ENCODE data around the gene RNFT2.

RNFT2 gene

GRCh38 chr12:116887897-116888296 is 149.8 kb downstream of the RNFT2 start:
- H3K4me1 ChIP-seq (ENCODE audit: control insufficient read depth, insufficient read depth, low read length): no peaks in the 10 kb centered on the region
- H3K36me3 ChIP-seq (ENCODE audit: control insufficient read depth in 2 of 2, insufficient read depth in 1 of 2, low read length in 2 of 2): no peaks in the 10 kb centered on the region
- no peak overlapping the region for H3K4me3 ChIP-seq (ENCODE audit: low read depth, low read length)
- no peak for TF ChIP-seq ZNF112 (tag by site-specific recombination; IDR thresholded peaks at IDR 0.05)
- TF ChIP-seq ZNF132 (tag by site-specific recombination; IDR thresholded peaks at IDR 0.05; ENCODE audit: borderline replicate concordance): no peak
- no peak for TF ChIP-seq ZNF560 (tag by site-specific recombination; IDR thresholded peaks at IDR 0.05; ENCODE audit: borderline replicate concordance)
- TF ChIP-seq ZNF174 (tag by site-specific recombination; IDR thresholded peaks at IDR 0.05): no peak
- TF ChIP-seq ZFP37 (tag by site-specific recombination; IDR thresholded peaks at IDR 0.05): no peak
- TF ChIP-seq ZBTB49 (tag by site-specific recombination; IDR thresholded peaks at IDR 0.05; ENCODE audit: low read depth): no peak
- TF ChIP-seq, protein P1, sequence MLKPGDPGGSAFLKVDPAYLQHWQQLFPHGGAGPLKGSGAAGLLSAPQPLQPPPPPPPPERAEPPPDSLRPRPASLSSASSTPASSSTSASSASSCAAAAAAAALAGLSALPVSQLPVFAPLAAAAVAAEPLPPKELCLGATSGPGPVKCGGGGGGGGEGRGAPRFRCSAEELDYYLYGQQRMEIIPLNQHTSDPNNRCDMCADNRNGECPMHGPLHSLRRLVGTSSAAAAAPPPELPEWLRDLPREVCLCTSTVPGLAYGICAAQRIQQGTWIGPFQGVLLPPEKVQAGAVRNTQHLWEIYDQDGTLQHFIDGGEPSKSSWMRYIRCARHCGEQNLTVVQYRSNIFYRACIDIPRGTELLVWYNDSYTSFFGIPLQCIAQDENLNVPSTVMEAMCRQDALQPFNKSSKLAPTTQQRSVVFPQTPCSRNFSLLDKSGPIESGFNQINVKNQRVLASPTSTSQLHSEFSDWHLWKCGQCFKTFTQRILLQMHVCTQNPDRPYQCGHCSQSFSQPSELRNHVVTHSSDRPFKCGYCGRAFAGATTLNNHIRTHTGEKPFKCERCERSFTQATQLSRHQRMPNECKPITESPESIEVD (tag by site-specific recombination; IDR thresholded peaks at IDR 0.05): peak; percentile 49; the same call in 1 of the 2 replicates
- TF ChIP-seq, protein P2, sequence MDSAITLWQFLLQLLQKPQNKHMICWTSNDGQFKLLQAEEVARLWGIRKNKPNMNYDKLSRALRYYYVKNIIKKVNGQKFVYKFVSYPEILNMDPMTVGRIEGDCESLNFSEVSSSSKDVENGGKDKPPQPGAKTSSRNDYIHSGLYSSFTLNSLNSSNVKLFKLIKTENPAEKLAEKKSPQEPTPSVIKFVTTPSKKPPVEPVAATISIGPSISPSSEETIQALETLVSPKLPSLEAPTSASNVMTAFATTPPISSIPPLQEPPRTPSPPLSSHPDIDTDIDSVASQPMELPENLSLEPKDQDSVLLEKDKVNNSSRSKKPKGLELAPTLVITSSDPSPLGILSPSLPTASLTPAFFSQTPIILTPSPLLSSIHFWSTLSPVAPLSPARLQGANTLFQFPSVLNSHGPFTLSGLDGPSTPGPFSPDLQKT (IDR thresholded peaks at IDR 0.05; ENCODE audit: borderline replicate concordance, low read depth, low read length): no peak
- POLR2A ChIA-PET: no interaction called here
- CTCF ChIA-PET: no interaction called here
- H3K9me3 ChIP-seq (ENCODE audit: control insufficient read depth, insufficient read depth, low read depth, low read length): no peaks in the 10 kb centered on the region
- H3K27ac ChIP-seq (ENCODE audit: extremely low read depth, low read depth, low read length): no peak overlapping the region

DNA sequence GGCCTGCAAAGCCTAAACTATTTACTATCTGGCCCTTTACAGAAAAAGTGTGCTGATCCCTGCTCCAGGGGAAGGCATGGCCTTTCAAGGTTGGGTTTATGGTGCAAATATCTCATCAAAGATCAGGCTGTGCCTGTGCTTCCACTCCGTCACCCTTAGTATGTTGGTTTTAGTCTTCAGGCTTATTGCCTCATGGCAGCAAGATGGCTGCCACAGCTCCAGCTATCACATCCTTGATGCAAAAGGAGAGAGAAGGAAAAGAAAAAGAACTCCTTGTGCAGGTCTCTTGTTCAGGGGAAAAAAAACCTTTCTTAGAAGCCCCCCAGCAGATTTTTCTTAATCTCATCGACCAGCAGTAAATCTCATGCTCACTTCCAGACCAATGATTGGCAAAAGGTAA is 152.2 kb downstream of the RNFT2 start:
- Histone ChIP-seq H3K36me3 (ENCODE audit: control insufficient read depth in 2 of 2, insufficient read depth in 1 of 2, low read length in 2 of 2) (no peaks in the 10 kb centered on the region), H3K9me3 (ENCODE audit: control insufficient read depth, insufficient read depth, low read depth, low read length) (no peaks in the 10 kb centered on the region), H3K4me1 (ENCODE audit: control insufficient read depth, insufficient read depth, low read length) (no peaks in the 10 kb centered on the region), H3K27ac (ENCODE audit: extremely low read depth, low read depth, low read length) (no peak overlapping the region), H3K4me3 (ENCODE audit: low read depth, low read length) (no peak overlapping the region)
- ChIA-PET POLR2A (no interaction called here), CTCF (no interaction called here)
- TF ChIP-seq ZNF175 (tag by site-specific recombination; IDR thresholded peaks at IDR 0.05) (no peak), ZNF221 (tag by site-specific recombination; IDR thresholded peaks at IDR 0.05; ENCODE audit: borderline replicate concordance) (no peak), CTCF (tag by site-specific recombination; IDR thresholded peaks at IDR 0.05) (no peak), ZNF768 (tag by site-specific recombination; IDR thresholded peaks at IDR 0.05) (no peak), ZNF2 (tag by site-specific recombination; IDR thresholded peaks at IDR 0.05) (no peak), ZNF785 (tag by site-specific recombination; IDR thresholded peaks at IDR 0.05) (no peak), ZNF510 (tag by site-specific recombination; IDR thresholded peaks at IDR 0.05; ENCODE audit: insufficient replicate concordance) (no peak), ZNF350 (tag by site-specific recombination; IDR thresholded peaks at IDR 0.05) (no peak), MEIS1 (CRISPR knock-in tag; IDR thresholded peaks at IDR 0.05; ENCODE audit: borderline replicate concordance) (no peak), ZFP3 (tag by site-specific recombination; IDR thresholded peaks at IDR 0.05; ENCODE audit: low read depth) (no peak), ZNF354C (tag by site-specific recombination; IDR thresholded peaks at IDR 0.05; ENCODE audit: borderline replicate concordance, low read depth) (no peak), ZNF211 (tag by site-specific recombination; IDR thresholded peaks at IDR 0.05; ENCODE audit: low read depth) (no peak), TCF7L2 (IDR thresholded peaks at IDR 0.05; ENCODE audit: borderline replicate concordance, low read depth, low read length) (no peak), SETDB1 (IDR thresholded peaks at IDR 0.05; ENCODE audit: insufficient read length, low read length) (peak; percentile 67), ZNF707 (tag by site-specific recombination; IDR thresholded peaks at IDR 0.05) (no peak), ZNF560 (tag by site-specific recombination; IDR thresholded peaks at IDR 0.05; ENCODE audit: borderline replicate concordance) (no peak), SALL2 (tag by site-specific recombination; IDR thresholded peaks at IDR 0.05; ENCODE audit: borderline replicate concordance) (no peak)
- TF ChIP-seq, protein P3, sequence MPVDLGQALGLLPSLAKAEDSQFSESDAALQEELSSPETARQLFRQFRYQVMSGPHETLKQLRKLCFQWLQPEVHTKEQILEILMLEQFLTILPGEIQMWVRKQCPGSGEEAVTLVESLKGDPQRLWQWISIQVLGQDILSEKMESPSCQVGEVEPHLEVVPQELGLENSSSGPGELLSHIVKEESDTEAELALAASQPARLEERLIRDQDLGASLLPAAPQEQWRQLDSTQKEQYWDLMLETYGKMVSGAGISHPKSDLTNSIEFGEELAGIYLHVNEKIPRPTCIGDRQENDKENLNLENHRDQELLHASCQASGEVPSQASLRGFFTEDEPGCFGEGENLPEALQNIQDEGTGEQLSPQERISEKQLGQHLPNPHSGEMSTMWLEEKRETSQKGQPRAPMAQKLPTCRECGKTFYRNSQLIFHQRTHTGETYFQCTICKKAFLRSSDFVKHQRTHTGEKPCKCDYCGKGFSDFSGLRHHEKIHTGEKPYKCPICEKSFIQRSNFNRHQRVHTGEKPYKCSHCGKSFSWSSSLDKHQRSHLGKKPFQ (tag by site-specific recombination; IDR thresholded peaks at IDR 0.05): no peak
